ENCODE measurements around the gene GSE1.

- TF ChIP-seq SIN3A (IDR thresholded peaks at IDR 0.05; ENCODE audit: borderline replicate concordance, insufficient read depth, low read depth, low read length): no peak
- no peak for TF ChIP-seq CTCF (IDR thresholded peaks at IDR 0.05)
Measured at GRCh38 chr16:85612801-85613603, at the start of gene GSE1.
